GM12878 (cell line): ENCODE measurements around the gene ASB8. TPM values are rescaled to one million over a fixed set of nuclear protein-coding genes. Genes with fewer than 3 reads are reported as not detected.

Experiments used
- CHD2 ChIP-seq: IDR thresholded peaks from 2 replicates; pipeline ENCODE4 v1.6.1; 2011; ENCODE audit warnings: low read depth, low read length, improper control_type of control experiment, borderline replicate concordance
- DPF2 ChIP-seq: fragments of 450-650 bp; IDR thresholded peaks from 2 replicates; pipeline ENCODE4 v1.6.1; 2017; ENCODE audit warnings: mild to moderate bottlenecking
- EED ChIP-seq: sonication (generic); IDR thresholded peaks from 2 replicates; pipeline ENCODE4 v1.6.1; 2016; ENCODE audit warnings: antibody characterized with exemption, low read depth
- EGR1 ChIP-seq, 2 experiments: IDR thresholded peaks; 1 replicate in 1 of 2; 2 replicates in 1 of 2; pipeline ENCODE4 v1.6.1; 2011 to 2012; ENCODE audit warnings: low read depth in 2 of 2, low read length in 2 of 2, borderline replicate concordance in 1 of 2, mild to moderate bottlenecking in 1 of 2, moderate library complexity in 1 of 2
- FOXK2 ChIP-seq: fragments of 450-650 bp; IDR thresholded peaks from 2 replicates; pipeline ENCODE4 v1.6.1; 2017; ENCODE audit warnings: mild to moderate bottlenecking, moderate library complexity
- GABPA ChIP-seq: IDR thresholded peaks from 2 replicates; pipeline ENCODE4 v1.6.1; 2014; ENCODE audit warnings: antibody characterized with exemption, low read depth, mild to moderate bottlenecking, inconsistent platforms
- IRF4 ChIP-seq: IDR thresholded peaks from 2 replicates; pipeline ENCODE4 v1.6.1; 2011; ENCODE audit warnings: low read depth, low read length
- MYB ChIP-seq: fragments of 150-350 bp; IDR thresholded peaks from 2 replicates; pipeline ENCODE4 v1.6.1; 2014; ENCODE audit warnings: mild to moderate bottlenecking, low read depth, low read length, borderline replicate concordance
- NBN ChIP-seq: fragments of 450-650 bp; IDR thresholded peaks from 2 replicates; pipeline ENCODE4 v1.6.1; 2016
- NR2C1 ChIP-seq: fragments of 450-650 bp; IDR thresholded peaks from 2 replicates; pipeline ENCODE4 v1.6.1; 2017; ENCODE audit warnings: antibody characterized with exemption, mild to moderate bottlenecking, moderate library complexity
- NRF1 ChIP-seq: conservative IDR thresholded peaks from 2 replicates; pipeline ENCODE4 v1.6.1; 2011; ENCODE audit warnings: mild to moderate bottlenecking, low read depth, low read length, improper control_type of control experiment
- POLR2AphosphoS2 ChIP-seq: IDR thresholded peaks from 2 replicates; pipeline ENCODE4 v1.6.1; 2011; ENCODE audit warnings: low read depth, mild to moderate bottlenecking, low read length, improper control_type of control experiment, moderate library complexity
- RAD21 ChIP-seq: IDR thresholded peaks from 2 replicates; pipeline ENCODE4 v1.6.1; 2011; ENCODE audit warnings: mild to moderate bottlenecking, low read depth, low read length, moderate library complexity; ENCODE audit not compliant: insufficient read depth
- RFX5 ChIP-seq: IDR thresholded peaks from 2 replicates; pipeline ENCODE4 v1.6.1; 2011; ENCODE audit warnings: low read depth, low read length, improper control_type of control experiment
- SREBF1 ChIP-seq: IDR thresholded peaks from 2 replicates; pipeline ENCODE4 v1.6.1; 2012; ENCODE audit warnings: mild to moderate bottlenecking, low read length
- TCF12 ChIP-seq: IDR thresholded peaks from 2 replicates; pipeline ENCODE4 v1.6.1; 2011; ENCODE audit warnings: low read depth, mild to moderate bottlenecking, low read length
- YY1 ChIP-seq: IDR thresholded peaks from 2 replicates; pipeline ENCODE4 v1.6.1; 2011; ENCODE audit warnings: low read depth, mild to moderate bottlenecking, low read length
- ZNF384 ChIP-seq: IDR thresholded peaks from 2 replicates; pipeline ENCODE4 v1.6.1; 2012; ENCODE audit warnings: low read depth, mild to moderate bottlenecking, low read length, improper control_type of control experiment, borderline replicate concordance
- polyA plus RNA-seq, 11 experiments: library from polyadenylated mRNA; depleted of rRNA in 4 of 11; unstranded in 6 of 11; stranded (reverse) in 5 of 11; fragments of >200 nt; fragmentation: Nextera tagmentation in 4 of 11; fragmentation: Illumina TruSeq in 1 of 11; extraction: Ambion mirVana in 4 of 11; extraction: Trizol in 1 of 11; gene quantifications; 1 replicate in 1 of 11; 2 replicates in 10 of 11; pipeline versions ENCODE4 v1.2.1 to v1.2.3, GENCODE V29; 2011 to 2016; ENCODE audit warnings: inconsistent platforms in 2 of 11, missing spikeins in 2 of 11, low read depth in 1 of 11
- total RNA-seq, 4 experiments: library from RNA; depleted of rRNA in 3 of 4; stranded (reverse); fragments of >200 nt in 3 of 4; fragmentation: Illumina TruSeq in 1 of 4; extraction: Trizol in 1 of 4; gene quantifications; 2 replicates each; pipeline versions ENCODE4 v1.2.1 to v1.2.3, GENCODE V29; 2013 to 2021
- TF ChIP-seq, protein P1 (sequence below): IDR thresholded peaks from 2 replicates; pipeline ENCODE4 v1.6.1; 2012; ENCODE audit warnings: mild to moderate bottlenecking, low read depth, low read length
- TF ChIP-seq, protein P2 (sequence below): fragments of 450-650 bp; IDR thresholded peaks from 2 replicates; pipeline ENCODE4 v1.6.1; 2016; ENCODE audit warnings: mild to moderate bottlenecking
- TF ChIP-seq, protein P3 (sequence below): IDR thresholded peaks from 2 replicates; pipeline ENCODE4 v1.6.1; 2011; ENCODE audit warnings: low read depth, low read length, improper control_type of control experiment, borderline replicate concordance
- TF ChIP-seq, protein P4 (sequence below), 3 experiments: IDR thresholded peaks in 2 of 3; conservative IDR thresholded peaks in 1 of 3; 2 replicates each; pipeline ENCODE4 v1.5.1; 2011; ENCODE audit warnings: low read depth in 3 of 3, low read length in 3 of 3, mild to moderate bottlenecking in 3 of 3, control low read depth in 2 of 3, moderate library complexity in 2 of 3, inconsistent platforms in 1 of 3, mixed read lengths in 1 of 3; ENCODE audit not compliant: control insufficient read depth in 2 of 3, insufficient read depth in 1 of 3; ENCODE audit errors: extremely low read depth in 1 of 3

ASB8 gene
- total and polyA plus RNA-seq, 10 of the 15 experiments (the other 5 are each of a cell fraction or from before 2014, with no cell fraction given), result 23.7 to 48.0 (median 29.1) TPM

DNA sequence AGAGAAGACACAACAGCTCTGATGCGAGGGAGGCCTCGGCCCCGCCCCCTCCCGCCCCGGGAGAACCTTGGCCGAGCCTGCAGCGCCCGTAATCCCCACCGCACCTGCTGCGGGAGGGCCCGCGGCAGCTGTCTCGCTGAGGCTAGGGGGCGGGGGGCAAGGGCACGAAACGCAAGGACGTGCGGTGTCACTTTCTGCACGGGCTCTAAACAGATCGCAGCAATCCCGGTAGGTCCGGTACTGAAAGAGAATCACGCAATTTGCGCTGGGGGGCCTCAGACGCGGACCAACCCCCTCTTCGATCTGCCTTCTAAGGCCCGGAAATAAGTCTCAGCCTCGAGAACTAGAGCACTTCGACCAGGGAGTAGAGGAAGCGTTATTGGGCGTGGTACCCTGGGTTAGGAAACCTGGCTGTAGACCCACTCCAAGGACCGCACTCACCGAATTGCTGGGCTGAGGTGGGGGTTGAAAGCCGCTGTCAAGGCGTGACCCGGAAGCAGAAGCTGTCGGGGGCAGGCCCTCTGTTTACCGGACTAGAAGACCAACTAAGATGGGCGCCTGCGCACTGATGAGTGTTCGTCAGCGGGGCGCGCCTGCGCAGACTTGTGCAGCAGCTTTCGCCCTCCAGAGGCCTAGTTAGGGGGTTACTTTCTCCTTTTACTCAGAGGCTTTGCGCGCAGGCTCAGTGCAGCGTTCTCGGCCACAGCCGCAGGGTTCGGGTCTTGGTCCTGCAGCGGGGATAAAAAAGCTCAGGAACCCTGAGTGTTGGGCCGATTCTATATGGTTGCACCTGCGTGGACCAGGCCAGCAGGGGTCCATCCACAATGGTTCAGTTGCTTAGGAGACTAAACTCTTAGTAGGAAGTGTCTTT lies at the start of gene ASB8 (continued):
- TF ChIP-seq, protein P1, sequence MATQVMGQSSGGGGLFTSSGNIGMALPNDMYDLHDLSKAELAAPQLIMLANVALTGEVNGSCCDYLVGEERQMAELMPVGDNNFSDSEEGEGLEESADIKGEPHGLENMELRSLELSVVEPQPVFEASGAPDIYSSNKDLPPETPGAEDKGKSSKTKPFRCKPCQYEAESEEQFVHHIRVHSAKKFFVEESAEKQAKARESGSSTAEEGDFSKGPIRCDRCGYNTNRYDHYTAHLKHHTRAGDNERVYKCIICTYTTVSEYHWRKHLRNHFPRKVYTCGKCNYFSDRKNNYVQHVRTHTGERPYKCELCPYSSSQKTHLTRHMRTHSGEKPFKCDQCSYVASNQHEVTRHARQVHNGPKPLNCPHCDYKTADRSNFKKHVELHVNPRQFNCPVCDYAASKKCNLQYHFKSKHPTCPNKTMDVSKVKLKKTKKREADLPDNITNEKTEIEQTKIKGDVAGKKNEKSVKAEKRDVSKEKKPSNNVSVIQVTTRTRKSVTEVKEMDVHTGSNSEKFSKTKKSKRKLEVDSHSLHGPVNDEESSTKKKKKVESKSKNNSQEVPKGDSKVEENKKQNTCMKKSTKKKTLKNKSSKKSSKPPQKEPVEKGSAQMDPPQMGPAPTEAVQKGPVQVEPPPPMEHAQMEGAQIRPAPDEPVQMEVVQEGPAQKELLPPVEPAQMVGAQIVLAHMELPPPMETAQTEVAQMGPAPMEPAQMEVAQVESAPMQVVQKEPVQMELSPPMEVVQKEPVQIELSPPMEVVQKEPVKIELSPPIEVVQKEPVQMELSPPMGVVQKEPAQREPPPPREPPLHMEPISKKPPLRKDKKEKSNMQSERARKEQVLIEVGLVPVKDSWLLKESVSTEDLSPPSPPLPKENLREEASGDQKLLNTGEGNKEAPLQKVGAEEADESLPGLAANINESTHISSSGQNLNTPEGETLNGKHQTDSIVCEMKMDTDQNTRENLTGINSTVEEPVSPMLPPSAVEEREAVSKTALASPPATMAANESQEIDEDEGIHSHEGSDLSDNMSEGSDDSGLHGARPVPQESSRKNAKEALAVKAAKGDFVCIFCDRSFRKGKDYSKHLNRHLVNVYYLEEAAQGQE, result no peak
- TF ChIP-seq EGR1 (IDR thresholded peaks at IDR 0.05; ENCODE audit: borderline replicate concordance in 1 of 2, low read depth in 2 of 2, low read length in 2 of 2), result no peak
- TF ChIP-seq, protein P2, sequence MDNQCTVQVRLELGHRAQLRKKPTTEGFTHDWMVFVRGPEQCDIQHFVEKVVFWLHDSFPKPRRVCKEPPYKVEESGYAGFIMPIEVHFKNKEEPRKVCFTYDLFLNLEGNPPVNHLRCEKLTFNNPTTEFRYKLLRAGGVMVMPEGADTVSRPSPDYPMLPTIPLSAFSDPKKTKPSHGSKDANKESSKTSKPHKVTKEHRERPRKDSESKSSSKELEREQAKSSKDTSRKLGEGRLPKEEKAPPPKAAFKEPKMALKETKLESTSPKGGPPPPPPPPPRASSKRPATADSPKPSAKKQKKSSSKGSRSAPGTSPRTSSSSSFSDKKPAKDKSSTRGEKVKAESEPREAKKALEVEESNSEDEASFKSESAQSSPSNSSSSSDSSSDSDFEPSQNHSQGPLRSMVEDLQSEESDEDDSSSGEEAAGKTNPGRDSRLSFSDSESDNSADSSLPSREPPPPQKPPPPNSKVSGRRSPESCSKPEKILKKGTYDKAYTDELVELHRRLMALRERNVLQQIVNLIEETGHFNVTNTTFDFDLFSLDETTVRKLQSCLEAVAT, result no peak; the same call in 1 of the 2 replicates
- TF ChIP-seq FOXK2, result peak; percentile 88
- TF ChIP-seq RAD21, result no peak
- peak; percentile 72; the same call in 1 of the 2 replicates for TF ChIP-seq NBN
- TF ChIP-seq POLR2AphosphoS2, result peak; percentile 61
- TF ChIP-seq TCF12, result 0 out of 2 replicates have a peak, but pooled peaks have one; percentile 50
- TF ChIP-seq RFX5, result no peak
- TF ChIP-seq MYB, result no peak
- no peak for TF ChIP-seq EED
- 0 out of 2 replicates have a peak, but pooled peaks have one; percentile 40 for TF ChIP-seq DPF2
- peak; percentile 93 for TF ChIP-seq GABPA
- TF ChIP-seq YY1, result peak; percentile 43; the same call in 1 of the 2 replicates
- TF ChIP-seq, protein P3, sequence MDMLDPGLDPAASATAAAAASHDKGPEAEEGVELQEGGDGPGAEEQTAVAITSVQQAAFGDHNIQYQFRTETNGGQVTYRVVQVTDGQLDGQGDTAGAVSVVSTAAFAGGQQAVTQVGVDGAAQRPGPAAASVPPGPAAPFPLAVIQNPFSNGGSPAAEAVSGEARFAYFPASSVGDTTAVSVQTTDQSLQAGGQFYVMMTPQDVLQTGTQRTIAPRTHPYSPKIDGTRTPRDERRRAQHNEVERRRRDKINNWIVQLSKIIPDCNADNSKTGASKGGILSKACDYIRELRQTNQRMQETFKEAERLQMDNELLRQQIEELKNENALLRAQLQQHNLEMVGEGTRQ, result no peak
- TF ChIP-seq ZNF384, result peak; percentile 4; the same call in 1 of the 2 replicates
- TF ChIP-seq NRF1, result peak; percentile 86
- TF ChIP-seq CHD2, result peak; percentile 72; the same call in 1 of the 2 replicates
- TF ChIP-seq NR2C1, result peak; percentile 99
- TF ChIP-seq, protein P4, sequence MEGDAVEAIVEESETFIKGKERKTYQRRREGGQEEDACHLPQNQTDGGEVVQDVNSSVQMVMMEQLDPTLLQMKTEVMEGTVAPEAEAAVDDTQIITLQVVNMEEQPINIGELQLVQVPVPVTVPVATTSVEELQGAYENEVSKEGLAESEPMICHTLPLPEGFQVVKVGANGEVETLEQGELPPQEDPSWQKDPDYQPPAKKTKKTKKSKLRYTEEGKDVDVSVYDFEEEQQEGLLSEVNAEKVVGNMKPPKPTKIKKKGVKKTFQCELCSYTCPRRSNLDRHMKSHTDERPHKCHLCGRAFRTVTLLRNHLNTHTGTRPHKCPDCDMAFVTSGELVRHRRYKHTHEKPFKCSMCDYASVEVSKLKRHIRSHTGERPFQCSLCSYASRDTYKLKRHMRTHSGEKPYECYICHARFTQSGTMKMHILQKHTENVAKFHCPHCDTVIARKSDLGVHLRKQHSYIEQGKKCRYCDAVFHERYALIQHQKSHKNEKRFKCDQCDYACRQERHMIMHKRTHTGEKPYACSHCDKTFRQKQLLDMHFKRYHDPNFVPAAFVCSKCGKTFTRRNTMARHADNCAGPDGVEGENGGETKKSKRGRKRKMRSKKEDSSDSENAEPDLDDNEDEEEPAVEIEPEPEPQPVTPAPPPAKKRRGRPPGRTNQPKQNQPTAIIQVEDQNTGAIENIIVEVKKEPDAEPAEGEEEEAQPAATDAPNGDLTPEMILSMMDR (IDR thresholded peaks at IDR 0.05 in 2 of 3, conservative IDR thresholded peaks at IDR 0.05 in 1 of 3; ENCODE audit: control insufficient read depth in 2 of 3, extremely low read depth in 1 of 3, insufficient read depth in 1 of 3, low read depth in 3 of 3, low read length in 3 of 3), result peak; percentile 31 to 58 (median 58); a peak in 5 of 6 replicates
- TF ChIP-seq SREBF1, result peak; percentile 72
- no peak for TF ChIP-seq IRF4
